AG10803 (cell line): ENCODE results near the gene ABCB6.

Experiments used
- DNase-seq: peaks from one replicate; pipeline ENCODE4 v3.0.0; 2010; ENCODE audit warnings: low read depth
- H3K4me3 ChIP-seq: 2 replicates; pipeline ENCODE4 v1.5.1; 2011; ENCODE audit warnings: mild to moderate bottlenecking, low read length, control low read depth
- CTCF ChIP-seq: conservative IDR thresholded peaks from 2 replicates; pipeline ENCODE4 v1.5.1; 2011; ENCODE audit warnings: mild to moderate bottlenecking, low read length, control low read depth, inconsistent platforms

The ABCB6 gene

GRCh38 chr2:219244789-219245147, 26.0 kb upstream of the ABCB6 start:
- TF ChIP-seq CTCF, result no peak
- peak overlapping the region; percentile 76 for H3K4me3 ChIP-seq
- no peak for DNase-seq

- no peak overlapping the region; the same call in 1 of the 2 replicates for H3K4me3 ChIP-seq
- DNase-seq, result no peak
- TF ChIP-seq CTCF, result no peak
Observed at GRCh38 chr2:219243291-219243761, 24.6 kb upstream of the ABCB6 start.

DNA sequence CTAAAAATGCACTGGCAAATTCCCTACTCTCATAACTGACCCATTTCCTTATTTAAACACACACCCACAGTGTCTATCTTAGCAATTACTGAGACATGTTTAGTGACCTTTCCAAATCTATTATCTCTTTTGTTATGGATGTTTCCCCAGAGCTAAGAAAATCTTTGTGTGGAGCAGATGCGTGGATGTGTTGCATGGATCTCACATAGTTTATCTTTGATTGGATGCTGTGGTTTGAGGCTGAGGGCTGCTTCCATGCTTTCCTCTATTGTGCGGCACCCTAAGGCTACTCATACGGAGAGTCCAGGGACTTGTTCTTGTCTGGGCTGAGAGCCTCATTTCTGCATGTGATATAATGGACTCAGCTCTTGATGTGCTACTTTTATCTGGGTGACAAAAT, 15.6 kb upstream of the ABCB6 start:
- no peak overlapping the region for H3K4me3 ChIP-seq
- TF ChIP-seq CTCF, result no peak
- no peak for DNase-seq

- H3K4me3 ChIP-seq, result peak overlapping the region; percentile 68
- DNase-seq, result peak; percentile 40
- no peak for TF ChIP-seq CTCF
Observed at GRCh38 chr2:219230059-219230540, 11.3 kb upstream of the ABCB6 start.

GRCh38 chr2:219229305-219230058, 10.7 kb upstream of the ABCB6 start, which contains the start of the genes ANKZF1 and ATG9A:
ANKZF1 (plus strand) TSS chr2:219229806; CDS start chr2:219230258, 452 bp downstream.
ATG9A (minus strand) TSS chr2:219229636; CDS start chr2:219228024, 1,612 bp downstream.
- H3K4me3 ChIP-seq, result peak within 1 kb of the TSS; percentile 68
- TF ChIP-seq CTCF, result no peak

DNA sequence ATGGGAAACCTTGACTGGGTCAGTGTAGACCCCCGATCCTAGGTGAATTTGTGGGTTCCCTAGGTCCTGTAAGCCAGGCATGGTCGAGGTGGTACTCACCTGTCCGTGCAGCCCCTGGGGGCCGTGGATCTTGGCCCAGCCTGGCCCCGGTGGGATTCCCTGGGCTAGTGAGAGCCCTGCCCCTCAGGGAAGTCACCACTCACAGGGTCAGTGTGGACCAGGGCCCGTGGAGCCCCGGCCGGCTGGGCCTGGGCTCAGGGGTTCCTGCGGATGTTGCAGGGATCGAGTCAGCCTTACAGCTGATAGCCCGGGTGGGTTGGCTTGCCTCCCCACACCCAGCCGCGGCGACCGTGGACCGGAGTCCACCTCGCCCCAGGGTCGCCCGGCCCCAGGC, 10.2 kb upstream of the ABCB6 start:
- TF ChIP-seq CTCF, result no peak
- H3K4me3 ChIP-seq, result peak overlapping the region; percentile 68
- DNase-seq, result no peak

More at GRCh38 chr2:219229305-219230058, 10.7 kb upstream of the ABCB6 start, which contains the start of the genes ANKZF1 and ATG9A:
- peak; percentile 98 for DNase-seq
